22Rv1 (cell line): ENCODE results near the gene RAB1A.
A peak's percentile ranks its signal among the peaks of the same experiment; 100 is the strongest.

Source experiments
- H3K27ac ChIP-seq: fragments of 450-650 bp; 2 replicates; pipeline ENCODE4 v1.5.1; 2017
- CTCF ChIP-seq: fragments of 450-650 bp; IDR thresholded peaks from 2 replicates; pipeline ENCODE4 v1.5.1; 2017; ENCODE audit warnings: mild to moderate bottlenecking
- ZFX ChIP-seq: fragments of 450-650 bp; IDR thresholded peaks from 2 replicates; pipeline ENCODE4 v1.6.1; 2017; ENCODE audit warnings: antibody characterized with exemption, borderline replicate concordance

Gene RAB1A

GRCh38 chr2:65049010-65049639, 80.8 kb downstream of the RAB1A start:
- TF ChIP-seq ZFX (no peak), CTCF (no peak)
- no peak overlapping the region for H3K27ac ChIP-seq

DNA sequence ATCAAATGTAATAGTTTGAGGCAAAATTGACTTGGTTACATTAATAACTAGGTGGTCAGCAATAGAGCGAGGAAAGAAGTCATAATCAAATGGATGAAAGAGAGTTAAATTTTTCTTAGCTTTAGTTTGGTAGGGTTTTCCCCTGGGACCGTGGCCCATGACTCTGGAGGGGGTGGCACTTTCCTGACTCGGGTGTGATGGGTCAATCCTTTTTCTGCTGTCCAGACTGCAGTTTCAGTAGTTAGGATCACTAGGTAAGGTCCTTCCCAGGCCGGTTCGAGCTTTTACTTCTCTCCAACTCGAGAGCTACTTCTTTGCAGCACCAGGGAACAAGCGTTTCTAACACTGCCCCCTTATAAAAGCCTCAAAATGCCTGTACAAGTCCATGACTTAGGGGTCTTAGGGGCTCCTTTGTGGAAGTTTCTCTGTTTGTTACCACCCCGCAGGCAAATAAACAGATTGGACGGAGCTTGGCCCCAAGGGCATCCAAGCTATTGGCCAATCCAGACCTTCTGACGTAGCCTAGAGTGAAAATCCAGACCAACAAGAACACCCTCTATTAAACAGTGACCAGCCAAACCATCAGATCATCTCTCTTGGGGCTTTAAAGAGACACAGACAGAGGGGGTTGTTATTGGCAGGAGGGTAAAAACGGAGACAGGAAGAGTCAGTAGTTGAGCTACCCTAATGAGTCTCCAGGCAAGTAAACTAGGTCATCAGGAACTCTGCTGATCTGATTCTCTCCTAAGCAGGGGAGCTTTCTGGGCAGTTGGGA, 83.1 kb downstream of the RAB1A start:
- no peak overlapping the region for H3K27ac ChIP-seq
- TF ChIP-seq ZFX: no peak
- TF ChIP-seq CTCF: no peak

DNA sequence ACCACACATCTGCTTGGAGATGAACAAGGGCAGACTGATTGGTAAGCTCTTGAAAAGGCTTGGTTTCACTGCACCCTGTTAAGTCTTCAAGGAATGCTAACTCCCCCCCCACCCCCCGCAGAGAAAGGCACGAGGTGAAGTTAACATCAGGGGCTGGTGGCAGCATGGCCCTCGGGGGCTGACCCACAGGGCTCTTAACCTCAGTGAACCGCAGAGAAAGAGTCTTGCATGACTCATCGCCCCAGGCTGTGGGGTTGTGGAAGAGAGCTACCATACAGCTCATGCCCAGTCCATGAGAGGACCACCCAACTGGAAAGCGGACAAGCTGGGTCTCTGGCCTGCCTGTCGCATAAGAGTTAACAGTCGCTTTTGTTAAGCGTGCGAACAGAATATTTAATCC, 84.3 kb downstream of the RAB1A start:
- no peak for TF ChIP-seq CTCF
- TF ChIP-seq ZFX: no peak
- H3K27ac ChIP-seq: no peak overlapping the region

DNA sequence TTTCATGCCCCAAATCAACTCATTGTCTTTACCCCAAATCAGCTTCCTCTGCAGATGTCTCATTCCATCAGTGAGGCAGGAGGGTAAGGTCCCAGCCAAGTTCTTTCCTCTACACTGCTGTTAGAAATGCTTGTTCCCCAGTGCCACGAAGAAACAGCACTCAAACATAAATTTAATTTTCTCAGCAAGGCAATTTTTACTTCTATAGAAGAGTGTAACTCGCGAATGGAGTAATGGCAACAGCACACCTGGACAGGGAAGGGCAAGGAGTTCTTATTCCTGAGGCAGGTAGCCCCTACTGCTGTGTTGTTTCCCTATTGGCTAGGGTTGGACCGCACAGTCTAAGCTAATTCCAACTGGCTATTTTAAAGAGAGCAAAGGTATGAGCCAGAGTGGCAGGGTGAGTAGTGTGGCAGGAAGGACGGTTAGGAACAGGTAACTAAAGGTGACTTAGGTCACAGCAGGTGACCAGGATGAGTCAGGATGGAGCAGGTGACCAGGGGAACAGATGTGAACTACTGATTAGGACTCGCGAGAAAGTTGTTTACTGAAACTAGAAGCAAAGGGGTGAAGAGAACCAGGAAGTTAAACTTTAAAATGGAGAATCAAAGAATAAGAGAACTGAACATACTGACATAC, 85.7 kb downstream of the RAB1A start:
- H3K27ac ChIP-seq: no peak overlapping the region
- TF ChIP-seq CTCF (no peak), ZFX (no peak)

DNA sequence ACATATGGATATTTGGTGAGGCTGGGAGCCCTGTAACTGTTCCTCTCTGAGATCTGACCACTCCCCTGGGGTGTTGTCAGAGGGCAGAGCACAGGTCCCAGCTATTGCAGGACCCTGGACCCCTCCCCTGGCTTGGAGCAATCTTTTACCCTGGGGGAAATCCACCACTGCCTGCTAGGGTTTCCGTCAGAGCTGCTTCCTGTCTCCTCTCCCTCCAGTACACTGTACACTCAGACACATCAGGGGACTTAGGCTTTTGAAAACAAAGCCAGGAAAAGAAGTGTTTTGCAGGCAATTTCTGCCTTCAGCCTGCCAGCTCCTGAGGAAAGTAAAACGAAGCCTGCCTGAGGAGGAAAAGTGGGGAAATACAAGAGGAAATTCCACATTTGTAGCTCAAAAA, 86.9 kb downstream of the RAB1A start:
- H3K27ac ChIP-seq: no peak overlapping the region
- TF ChIP-seq ZFX: no peak
- TF ChIP-seq CTCF: no peak

DNA sequence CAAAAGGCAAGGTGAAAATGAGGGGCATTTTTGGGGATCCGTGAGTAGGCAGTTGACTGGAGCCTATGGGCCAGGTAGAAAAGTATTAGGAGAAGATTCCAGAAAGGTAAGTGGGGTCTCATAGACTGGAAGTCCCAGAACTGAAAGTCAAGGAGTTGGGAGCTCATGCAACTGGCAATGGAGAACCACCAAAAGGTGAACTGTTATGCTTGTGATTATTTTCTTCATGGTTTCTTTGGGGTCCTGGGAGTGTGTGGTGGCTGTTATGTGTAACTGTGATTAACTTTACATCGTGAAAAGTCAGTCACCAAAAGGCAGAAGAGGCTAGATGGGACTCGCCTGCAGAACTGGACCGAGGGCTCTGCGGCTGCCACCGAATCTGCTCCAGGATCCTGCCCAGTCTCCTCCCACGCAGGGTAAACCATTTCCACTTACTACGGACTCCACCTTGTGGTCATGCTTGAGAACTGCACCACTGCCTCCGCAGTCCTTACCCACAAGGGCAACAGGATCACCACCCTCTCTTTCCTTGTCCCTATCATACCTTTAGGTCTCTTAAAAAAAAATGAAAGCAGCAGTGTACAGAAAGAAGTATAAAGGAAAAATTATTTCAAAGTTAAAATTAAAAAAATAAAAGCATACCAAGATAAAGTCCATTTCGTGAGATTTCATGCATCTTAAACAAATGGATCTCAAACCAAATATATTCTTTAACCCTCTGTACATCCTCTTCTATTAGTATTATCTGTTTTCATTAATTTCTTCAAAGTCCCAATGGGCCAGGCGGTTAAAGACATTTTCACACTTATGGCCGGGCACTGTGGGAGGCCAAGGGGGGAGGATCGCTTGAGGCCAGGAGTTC, 89.3 kb downstream of the RAB1A start:
- H3K27ac ChIP-seq: no peak overlapping the region
- TF ChIP-seq CTCF (peak; percentile 94), ZFX (no peak)
